Activated CD8-positive, alpha-beta memory T cell treated with anti-CD3 and anti-CD28 coated beads for 48 hours (primary cell): ENCODE data around the gene RPS3.
A peak's percentile ranks its signal among the peaks of the same experiment; 100 is the strongest.
"Not testable (repeated sequence)": the region's sequence is repeated elsewhere in the genome, so short reads cannot be mapped to it uniquely, and the experiment has no call there.

ENCODE experiments used
- DNase-seq, 3 experiments: peaks; one replicate each; pipeline ENCODE4 v3.0.0-alpha.2; 2020; ENCODE audit warnings: low read depth in 2 of 3, low spot score in 2 of 3

Gene RPS3

GRCh38 chr11:75380245-75380644 lies 19.1 kb upstream of the RPS3 start:
- no peak for DNase-seq

- no peak for DNase-seq
Measured at GRCh38 chr11:75380716-75381420, 18.4 kb upstream of the RPS3 start.

GRCh38 chr11:75383246-75383645 lies 16.1 kb upstream of the RPS3 start:
- no peak for DNase-seq

DNA sequence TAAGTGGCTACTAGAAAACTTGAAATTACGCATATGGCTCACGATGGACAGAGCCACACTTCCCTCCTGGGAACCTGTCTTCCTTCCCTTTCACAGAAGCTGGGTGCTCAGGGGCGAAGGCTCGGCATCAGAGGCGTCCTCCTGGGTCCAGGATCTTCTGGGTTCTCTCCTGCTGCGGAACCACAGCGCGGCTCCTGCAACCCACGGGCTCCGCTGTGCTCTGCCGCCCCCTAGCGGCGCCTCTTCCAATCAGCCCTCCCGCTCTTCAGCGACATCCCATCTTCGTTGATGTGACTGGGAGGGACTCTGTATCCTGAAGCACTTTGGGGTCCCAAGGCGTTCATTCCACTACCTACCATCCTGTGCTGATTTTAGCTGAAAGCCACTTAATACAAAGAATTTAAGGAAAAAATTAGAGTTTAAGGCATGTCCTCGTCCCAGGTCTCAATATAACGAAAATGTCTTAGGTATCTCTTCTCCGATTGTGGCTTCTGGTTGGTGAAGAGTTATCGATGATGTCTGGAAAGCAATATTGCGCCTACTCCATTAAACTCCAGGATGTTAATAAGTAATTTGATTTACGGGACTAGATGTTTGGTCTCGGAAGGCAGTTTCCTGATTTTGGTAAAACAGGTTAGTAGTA lies 14.8 kb upstream of the RPS3 start:
- peak in 2 of 3 experiments; percentile 58 to 70 for DNase-seq

DNA sequence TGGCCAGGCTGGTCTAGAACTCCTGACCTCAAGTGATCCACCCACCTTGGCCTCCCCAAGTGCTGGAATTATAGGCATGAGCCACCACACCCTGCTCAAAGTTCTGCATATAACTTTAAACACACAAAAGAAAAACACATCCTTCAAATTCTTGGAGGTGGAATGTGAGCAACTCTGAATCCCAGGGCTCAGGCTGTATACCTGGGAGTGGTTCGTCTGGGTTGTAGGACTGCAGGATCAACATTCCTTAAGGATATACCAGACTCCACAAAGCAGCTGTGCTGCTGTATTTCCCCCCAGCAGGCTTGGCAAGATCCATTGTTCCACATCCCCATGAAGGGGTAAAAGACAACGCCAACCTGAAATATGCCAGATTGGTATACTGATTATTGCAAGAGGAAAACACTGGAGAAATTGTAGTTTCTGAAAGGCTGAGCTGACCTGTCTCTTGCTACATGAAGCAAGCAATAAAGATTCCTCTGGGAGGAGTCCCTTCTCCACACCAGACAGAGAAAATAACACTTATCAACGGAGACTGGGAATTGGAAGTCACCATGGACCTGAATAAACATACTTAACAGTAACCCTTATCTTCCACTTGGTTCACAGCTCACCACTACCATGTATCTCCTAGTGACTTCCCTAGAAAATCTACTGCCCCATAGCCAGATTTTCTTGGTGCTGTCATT lies 12.2 kb upstream of the RPS3 start:
- DNase-seq: no peak

- no peak for DNase-seq
Measured at GRCh38 chr11:75387736-75388294, 11.5 kb upstream of the RPS3 start.

DNA sequence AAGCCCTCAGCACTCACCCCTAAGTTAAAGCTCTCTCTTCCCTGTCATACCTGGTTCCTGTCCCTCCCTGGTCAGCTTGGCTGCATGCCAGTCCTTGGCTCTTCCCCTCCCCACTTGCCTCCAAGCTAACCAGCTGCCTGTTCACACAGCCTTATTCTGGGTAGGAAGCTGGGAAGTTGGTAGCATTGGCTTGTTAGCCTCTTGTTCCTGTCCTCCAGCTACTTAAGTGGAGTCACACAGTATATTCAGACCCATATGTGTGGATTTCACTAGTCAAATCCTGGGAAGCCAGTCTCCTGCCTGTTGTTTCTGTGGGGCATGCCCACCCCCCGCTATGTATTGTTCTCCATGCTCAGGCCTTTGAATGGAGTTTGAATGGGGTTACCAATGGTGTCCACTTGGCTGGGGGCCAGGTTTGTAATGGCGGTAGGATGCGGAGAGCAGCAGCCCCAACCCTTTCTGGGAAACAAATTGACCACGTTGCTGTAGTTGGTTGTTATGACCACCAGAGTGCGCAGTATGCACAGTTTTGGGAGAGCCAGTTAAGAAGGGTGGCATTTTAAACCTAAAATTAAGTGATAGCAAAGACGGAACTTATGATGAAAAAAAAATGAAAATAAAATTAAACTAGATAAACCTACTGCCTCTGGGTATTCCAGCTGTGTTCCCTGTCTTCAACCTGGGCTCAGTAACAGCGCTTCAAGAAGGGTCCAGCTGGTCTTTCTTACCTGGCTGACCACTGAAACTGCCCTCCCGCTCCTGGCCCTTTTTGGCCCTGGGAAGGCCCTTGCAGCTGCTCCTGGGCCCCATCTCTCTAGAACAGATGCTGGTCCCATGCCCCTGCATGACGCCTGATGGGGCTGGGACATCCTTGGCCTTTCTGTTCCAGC lies 10.7 kb upstream of the RPS3 start:
- DNase-seq: peak in 2 of 3 experiments; percentile 37 to 49

- DNase-seq: no peak
Measured at GRCh38 chr11:75389276-75389605, 10.1 kb upstream of the RPS3 start.

DNA sequence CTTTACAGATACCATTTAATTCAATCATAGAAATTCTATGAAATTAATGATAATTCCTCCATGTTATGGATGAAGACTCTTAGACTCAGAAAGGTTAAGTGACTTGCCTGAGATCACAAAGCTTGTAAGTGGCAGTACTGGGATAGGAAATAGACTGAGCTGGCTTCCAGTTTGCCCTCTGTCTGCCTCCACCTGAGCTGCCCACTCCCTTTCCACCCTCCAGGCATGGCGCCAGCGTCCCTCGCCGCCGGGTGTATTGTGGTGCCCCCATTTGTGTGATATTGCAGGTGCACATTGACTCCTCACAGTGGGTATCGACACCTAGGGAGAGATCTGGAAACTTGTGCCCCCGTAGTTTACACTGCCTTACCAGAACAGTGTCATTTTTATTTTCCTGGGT lies 9.4 kb upstream of the RPS3 start:
- DNase-seq: no peak

GRCh38 chr11:75394085-75394840 lies 5.1 kb upstream of the RPS3 start:
- DNase-seq: no peak

- DNase-seq: no peak
Measured at GRCh38 chr11:75398906-75399305, 412 bp upstream of the RPS3 start.

DNA sequence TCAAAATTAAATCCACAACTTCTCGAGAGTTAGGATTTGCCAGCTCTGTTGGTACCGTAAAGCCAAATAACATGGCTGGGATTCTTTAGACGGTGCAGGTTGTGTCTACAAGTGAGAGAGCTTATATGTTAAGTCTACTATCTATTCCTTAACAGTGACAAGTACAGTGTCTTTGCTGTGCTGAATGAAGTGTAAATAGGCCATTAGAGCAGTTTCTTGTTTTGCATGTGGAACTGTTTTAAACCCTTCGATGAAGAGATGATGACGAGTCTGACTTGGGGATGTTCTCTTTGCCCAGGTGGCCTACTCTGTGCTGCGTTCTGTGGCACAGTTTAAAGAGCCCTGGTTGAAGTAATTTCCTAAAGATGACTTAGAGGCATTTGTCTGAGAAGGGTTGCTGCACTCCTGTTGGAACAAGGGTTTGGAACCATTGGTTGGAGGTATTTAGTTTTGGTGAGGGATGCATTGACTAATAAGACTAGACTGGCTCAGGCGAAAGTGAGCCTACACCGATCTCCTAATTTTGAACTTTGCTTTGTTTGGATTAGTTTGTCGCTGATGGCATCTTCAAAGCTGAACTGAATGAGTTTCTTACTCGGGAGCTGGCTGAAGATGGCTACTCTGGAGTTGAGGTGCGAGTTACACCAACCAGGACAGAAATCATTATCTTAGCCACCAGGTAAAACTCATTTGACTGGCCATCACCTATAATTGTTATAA lies 988 bp downstream of the RPS3 start:
- DNase-seq: no peak

DNA sequence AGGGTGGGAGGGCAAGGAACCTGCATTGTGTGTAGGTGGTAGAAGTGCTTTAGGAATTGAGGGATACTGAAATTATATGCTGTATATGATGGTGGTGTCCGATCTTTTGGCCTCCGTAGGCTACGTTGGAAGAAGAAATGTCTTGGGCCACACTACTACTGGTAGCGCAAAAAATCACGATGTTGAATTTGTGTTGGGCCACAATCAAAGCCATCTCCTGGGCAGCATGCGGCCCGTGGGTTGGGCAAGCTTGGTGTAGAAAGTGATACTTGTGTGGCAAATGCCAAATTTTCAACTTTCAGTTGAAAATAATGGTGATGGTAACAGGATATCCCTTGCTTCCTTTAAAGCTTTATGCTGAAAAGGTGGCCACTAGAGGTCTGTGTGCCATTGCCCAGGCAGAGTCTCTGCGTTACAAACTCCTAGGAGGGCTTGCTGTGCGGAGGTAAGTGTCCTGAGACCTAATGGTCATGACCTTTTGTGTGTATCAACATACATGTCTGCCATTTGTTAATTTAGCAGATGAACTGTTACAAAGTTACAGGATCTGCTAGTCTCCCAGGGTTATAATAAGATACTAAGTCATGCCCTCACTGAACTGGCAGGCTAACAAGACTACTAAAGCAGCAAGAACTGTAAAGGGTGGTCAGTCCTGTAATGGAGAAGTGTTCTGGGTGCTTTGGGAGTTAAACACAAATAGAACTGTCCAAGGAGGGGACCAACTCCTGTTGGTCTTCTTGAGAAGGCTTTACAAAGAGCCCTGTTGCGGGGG lies 2.9 kb downstream of the RPS3 start:
- no peak for DNase-seq

GRCh38 chr11:75403037-75403436 lies 3.7 kb downstream of the RPS3 start:
- no peak for DNase-seq

- DNase-seq: no peak
Measured at GRCh38 chr11:75403983-75404658, 4.8 kb downstream of the RPS3 start.

DNA sequence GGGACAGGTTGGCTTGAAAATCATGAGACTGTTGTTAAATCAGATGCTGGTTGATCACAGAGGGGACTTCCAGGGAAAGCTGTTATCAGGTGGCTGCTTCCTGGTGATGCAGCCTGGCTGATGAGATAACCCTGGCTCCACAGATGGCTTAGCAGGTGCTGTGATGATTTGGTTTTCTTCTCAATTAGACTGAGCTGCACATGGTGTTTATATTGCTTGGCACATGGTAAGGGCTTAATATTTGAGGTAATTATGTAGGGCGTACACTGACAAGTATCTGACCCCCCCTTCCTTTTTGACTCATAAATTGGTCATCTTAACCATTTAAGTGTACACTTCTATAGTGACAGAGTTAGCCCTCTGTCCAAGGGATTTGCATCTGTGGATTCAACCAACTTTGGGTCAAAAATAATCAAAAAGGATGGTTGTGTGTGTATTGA lies 7.0 kb downstream of the RPS3 start:
- DNase-seq: no peak

GRCh38 chr11:75408957-75409219 lies 9.6 kb downstream of the RPS3 start:
- DNase-seq: no peak

DNA sequence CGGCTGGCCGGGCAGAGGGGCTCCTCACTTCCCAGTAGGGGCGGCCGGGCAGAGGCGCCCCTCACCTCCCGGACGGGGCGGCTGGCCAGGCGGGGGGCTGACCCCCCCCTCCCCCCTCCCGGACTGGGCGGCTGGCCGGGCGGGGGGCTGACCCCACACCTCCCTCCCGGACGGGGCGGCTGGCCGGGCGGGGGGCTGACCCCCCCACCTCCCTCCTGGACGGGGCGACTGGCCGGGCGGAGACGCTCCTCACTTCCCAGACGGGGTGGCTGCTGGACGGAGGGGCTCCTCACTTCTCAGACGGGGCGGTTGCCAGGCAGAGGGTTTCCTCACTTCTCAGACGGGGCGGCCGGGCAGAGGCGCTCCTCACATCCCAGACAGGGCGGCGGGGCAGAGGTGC lies 10.7 kb downstream of the RPS3 start:
- not testable (repeated sequence) for DNase-seq

DNA sequence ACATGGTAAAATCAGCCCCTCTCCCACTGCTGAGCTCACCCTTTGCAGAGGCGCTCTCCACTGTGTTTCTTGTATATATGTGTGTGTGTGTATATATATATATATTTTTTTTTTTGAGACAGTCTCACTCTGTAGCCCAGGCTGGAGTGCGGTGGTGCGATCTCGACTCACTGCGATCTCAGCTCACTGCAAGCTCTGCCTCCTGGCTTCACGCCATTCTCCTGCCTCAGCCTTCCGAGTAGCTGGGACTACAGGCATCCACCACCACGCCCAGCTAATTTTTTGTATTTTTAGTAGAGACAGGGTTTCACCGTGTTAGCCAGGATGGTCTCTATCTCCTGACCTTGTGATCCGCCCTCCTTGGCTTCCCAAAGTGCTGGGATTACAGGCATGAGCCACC lies 13.8 kb downstream of the RPS3 start:
- DNase-seq: not testable (repeated sequence)
